Measurements from ENCODE around the gene VSIG10.

VSIG10 gene, protein sequence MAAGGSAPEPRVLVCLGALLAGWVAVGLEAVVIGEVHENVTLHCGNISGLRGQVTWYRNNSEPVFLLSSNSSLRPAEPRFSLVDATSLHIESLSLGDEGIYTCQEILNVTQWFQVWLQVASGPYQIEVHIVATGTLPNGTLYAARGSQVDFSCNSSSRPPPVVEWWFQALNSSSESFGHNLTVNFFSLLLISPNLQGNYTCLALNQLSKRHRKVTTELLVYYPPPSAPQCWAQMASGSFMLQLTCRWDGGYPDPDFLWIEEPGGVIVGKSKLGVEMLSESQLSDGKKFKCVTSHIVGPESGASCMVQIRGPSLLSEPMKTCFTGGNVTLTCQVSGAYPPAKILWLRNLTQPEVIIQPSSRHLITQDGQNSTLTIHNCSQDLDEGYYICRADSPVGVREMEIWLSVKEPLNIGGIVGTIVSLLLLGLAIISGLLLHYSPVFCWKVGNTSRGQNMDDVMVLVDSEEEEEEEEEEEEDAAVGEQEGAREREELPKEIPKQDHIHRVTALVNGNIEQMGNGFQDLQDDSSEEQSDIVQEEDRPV

GRCh38 chr12:118103601-118104382, at the start of gene VSIG10:
Gene VSIG10, minus strand, starts transcription at chr12:118104011. Its CDS starts 340 bp downstream, at chr12:118103671.
- in situ Hi-C loops (cut with MboI; ENCODE audit: low pct_unique_long_range_greater_than_20kb, low sequenced_read_pairs, unreplicated experiment), result no loop called here
- TF ChIP-seq, protein P1, sequence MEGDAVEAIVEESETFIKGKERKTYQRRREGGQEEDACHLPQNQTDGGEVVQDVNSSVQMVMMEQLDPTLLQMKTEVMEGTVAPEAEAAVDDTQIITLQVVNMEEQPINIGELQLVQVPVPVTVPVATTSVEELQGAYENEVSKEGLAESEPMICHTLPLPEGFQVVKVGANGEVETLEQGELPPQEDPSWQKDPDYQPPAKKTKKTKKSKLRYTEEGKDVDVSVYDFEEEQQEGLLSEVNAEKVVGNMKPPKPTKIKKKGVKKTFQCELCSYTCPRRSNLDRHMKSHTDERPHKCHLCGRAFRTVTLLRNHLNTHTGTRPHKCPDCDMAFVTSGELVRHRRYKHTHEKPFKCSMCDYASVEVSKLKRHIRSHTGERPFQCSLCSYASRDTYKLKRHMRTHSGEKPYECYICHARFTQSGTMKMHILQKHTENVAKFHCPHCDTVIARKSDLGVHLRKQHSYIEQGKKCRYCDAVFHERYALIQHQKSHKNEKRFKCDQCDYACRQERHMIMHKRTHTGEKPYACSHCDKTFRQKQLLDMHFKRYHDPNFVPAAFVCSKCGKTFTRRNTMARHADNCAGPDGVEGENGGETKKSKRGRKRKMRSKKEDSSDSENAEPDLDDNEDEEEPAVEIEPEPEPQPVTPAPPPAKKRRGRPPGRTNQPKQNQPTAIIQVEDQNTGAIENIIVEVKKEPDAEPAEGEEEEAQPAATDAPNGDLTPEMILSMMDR (IDR thresholded peaks at IDR 0.05; ENCODE audit: extremely low read depth, insufficient read depth, missing control alignments), result no peak
- DNase-seq (ENCODE audit: low spot score), result peak; percentile 69

DNA sequence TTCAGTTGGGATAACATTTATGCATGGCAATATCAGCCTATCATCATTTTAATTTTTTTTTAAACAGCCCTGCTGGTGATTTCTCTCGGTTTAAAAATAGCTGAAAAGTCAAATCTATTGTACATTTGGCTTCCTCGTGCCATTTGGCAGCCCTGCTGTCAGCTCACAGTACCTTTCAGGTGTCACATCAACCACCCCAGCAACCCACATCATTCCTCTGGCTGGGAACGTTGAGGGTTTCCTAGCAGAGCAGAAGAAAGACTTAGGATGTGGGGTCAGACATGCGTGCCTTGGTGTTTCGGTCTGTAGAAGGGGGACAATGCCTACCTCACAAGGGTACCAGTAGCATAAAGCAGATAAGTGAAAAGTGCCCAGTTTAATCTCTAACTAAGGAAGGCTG, 47.9 kb upstream of the VSIG10 start:
- in situ Hi-C loops (cut with MboI; ENCODE audit: low pct_unique_long_range_greater_than_20kb, low sequenced_read_pairs, unreplicated experiment), result no loop called here
- DNase-seq (ENCODE audit: low spot score), result no peak
- TF ChIP-seq, protein P1 (IDR thresholded peaks at IDR 0.05; ENCODE audit: extremely low read depth, insufficient read depth, missing control alignments), result no peak

DNA sequence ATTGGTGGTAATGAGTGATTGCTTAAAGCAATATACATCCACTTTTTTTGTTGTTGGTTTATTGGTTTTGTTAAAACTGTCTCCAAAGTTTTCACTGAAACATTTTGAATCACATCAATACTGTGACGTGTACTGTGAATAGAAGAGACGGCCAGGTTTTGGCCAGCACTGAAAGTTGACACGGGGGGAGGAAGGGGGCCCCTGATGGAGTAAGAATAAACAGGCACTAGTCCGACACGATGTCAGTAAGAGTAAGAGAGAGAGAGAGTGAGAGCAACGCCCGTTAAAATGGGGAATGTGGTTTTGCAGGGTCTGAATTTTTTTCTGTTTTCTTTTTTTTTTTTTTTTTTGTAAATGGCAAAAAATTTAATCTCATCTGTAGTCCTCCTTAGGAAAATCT, 46.8 kb upstream of the VSIG10 start:
- in situ Hi-C loops (cut with MboI; ENCODE audit: low pct_unique_long_range_greater_than_20kb, low sequenced_read_pairs, unreplicated experiment), result no loop called here
- TF ChIP-seq, protein P1 (IDR thresholded peaks at IDR 0.05; ENCODE audit: extremely low read depth, insufficient read depth, missing control alignments), result no peak
- no peak for DNase-seq (ENCODE audit: low spot score)

GRCh38 chr12:118148287-118148686, 44.5 kb upstream of the VSIG10 start:
- TF ChIP-seq, protein P1 (IDR thresholded peaks at IDR 0.05; ENCODE audit: extremely low read depth, insufficient read depth, missing control alignments), result no peak
- in situ Hi-C loops (cut with MboI; ENCODE audit: low pct_unique_long_range_greater_than_20kb, low sequenced_read_pairs, unreplicated experiment), result no loop called here
- no peak for DNase-seq (ENCODE audit: low spot score)

DNA sequence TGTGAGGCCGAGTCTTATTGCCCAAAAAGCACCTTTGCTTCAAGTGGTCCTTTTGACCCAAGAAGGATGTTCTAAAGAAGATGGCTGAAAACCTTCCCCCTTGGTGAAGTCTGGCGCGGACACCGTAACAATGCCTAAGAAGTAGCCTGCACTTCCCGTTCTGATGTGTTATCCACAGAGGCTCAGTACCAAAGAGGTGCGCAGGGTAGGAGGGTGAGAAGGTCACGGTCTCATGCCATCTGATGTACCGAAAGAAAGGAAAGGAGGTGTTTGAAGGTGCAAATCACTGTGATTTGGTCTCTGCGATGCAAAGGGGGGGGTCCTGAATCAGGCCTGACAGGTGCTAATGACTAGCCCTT, 42.0 kb upstream of the VSIG10 start:
- TF ChIP-seq, protein P1 (IDR thresholded peaks at IDR 0.05; ENCODE audit: extremely low read depth, insufficient read depth, missing control alignments), result no peak
- in situ Hi-C loops (cut with MboI; ENCODE audit: low pct_unique_long_range_greater_than_20kb, low sequenced_read_pairs, unreplicated experiment), result no loop called here
- no peak for DNase-seq (ENCODE audit: low spot score)

DNA sequence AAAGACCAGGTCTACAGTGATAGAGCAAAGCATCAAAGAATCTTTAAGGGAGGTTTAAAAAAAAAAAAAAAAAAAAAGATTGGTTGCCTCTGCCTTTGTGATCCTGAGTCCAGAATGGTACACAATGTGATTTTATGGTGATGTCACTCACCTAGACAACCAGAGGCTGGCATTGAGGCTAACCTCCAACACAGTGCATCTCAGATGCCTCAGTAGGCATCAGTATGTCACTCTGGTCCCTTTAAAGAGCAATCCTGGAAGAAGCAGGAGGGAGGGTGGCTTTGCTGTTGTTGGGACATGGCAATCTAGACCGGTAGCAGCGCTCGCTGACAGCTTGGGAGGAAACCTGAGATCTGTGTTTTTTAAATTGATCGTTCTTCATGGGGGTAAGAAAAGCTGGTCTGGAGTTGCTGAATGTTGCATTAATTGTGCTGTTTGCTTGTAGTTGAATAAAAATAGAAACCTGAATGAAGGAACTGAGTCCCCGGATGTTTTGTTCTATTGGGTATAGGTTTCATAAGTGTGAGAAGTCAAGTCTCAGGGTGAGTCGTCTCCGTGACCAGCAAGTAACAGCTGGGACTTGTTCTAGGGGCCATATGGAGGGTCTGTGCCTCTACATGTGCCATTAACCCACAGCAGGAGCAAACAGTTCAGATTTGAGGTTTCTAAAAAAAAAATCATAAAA, 41.4 kb upstream of the VSIG10 start:
- in situ Hi-C loops (cut with MboI; ENCODE audit: low pct_unique_long_range_greater_than_20kb, low sequenced_read_pairs, unreplicated experiment), result no loop called here
- DNase-seq (ENCODE audit: low spot score), result peak; percentile 71
- TF ChIP-seq, protein P1 (IDR thresholded peaks at IDR 0.05; ENCODE audit: extremely low read depth, insufficient read depth, missing control alignments), result no peak

Data from GM13977 (cell line).